GM12875 (cell line): ENCODE data around the gene PRORP.
"Not testable (repeated sequence)": the region's sequence is repeated elsewhere in the genome, so short reads cannot be mapped to it uniquely, and the experiment has no call there.

Experiments
- H3K4me3 ChIP-seq: one replicate; pipeline ENCODE4 v1.5.1; 2011; ENCODE audit warnings: low read depth, low read length, control low read depth
- CTCF ChIP-seq: IDR thresholded peaks from 2 replicates; pipeline ENCODE4 v1.5.1; 2011; ENCODE audit warnings: low read depth, mild to moderate bottlenecking, control low read depth, inconsistent platforms, low read length, moderate library complexity, borderline replicate concordance; ENCODE audit not compliant: insufficient read depth

PRORP gene

DNA sequence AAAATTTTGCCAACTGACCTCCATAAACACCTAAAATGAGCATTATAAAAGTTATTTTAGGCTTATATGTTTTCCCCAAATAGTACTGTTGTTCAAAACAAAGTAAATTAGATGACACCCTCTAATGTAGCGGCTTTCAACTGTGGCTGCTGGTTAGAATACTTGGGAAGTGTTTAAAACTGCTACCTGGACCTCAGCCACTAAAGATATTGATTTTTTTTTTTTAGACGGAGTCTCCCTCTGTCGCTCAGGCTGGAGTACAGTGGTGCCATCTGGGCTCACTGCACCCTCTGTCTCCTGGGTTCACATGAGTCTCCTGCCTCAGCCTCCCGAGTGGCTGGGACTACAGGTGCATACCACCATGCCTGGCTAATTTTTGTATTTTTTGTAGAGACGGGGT lies 16.2 kb downstream of the PRORP start:
- TF ChIP-seq CTCF, result no peak
- H3K4me3 ChIP-seq, result no peak overlapping the region

- H3K4me3 ChIP-seq, result no peak overlapping the region
- TF ChIP-seq CTCF, result no peak
Measured at GRCh38 chr14:35140718-35141581, 18.6 kb downstream of the PRORP start.

DNA sequence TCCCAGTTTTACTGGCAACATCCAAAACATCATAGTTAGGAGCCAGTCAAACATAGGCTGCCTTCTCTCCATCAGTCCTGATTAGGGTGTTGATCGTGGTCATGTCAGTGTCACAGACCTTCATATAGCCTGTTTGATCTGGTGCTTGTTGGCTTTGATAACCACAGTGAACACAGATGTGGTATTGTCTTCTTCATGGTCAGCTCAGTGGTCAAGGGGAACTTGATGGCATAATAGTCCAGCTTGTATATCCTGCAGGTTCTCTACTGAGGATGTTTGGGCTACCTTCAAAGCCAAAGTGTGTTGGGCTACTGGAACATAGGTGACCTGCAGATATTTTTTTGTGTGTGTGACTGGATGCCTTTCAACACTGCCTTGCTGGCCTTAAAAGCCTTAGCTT lies 21.7 kb downstream of the PRORP start:
- H3K4me3 ChIP-seq, result no peak overlapping the region
- TF ChIP-seq CTCF, result no peak

GRCh38 chr14:35146711-35147149 lies 24.4 kb downstream of the PRORP start:
- no peak for TF ChIP-seq CTCF
- H3K4me3 ChIP-seq, result no peak overlapping the region

- no peak overlapping the region for H3K4me3 ChIP-seq
- TF ChIP-seq CTCF, result no peak
Measured at GRCh38 chr14:35147186-35147585, 24.8 kb downstream of the PRORP start.

GRCh38 chr14:35147711-35148110 lies 25.4 kb downstream of the PRORP start:
- TF ChIP-seq CTCF, result no peak
- H3K4me3 ChIP-seq, result no peak overlapping the region

GRCh38 chr14:35149239-35149638 lies 26.9 kb downstream of the PRORP start:
- no peak for TF ChIP-seq CTCF
- H3K4me3 ChIP-seq, result no peak overlapping the region

DNA sequence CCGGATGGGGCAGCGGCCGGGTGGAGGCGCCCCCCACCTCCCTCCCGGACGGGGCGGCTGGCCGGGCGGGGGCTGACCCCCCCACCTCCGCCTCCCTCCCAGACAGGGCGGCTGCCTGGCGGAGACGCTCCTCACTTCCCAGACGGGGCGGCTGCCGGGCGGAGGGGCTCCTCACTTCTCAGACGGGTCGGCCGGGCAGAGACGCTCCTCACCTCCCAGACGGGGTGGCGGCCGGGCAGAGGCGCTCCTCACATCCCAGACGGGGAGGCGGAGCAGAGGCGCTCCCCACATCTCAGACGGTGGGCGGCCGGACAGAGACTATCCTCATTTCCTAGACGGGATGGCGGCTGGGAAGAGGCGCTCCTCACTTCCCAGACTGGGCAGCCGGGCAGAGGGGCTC lies 30.2 kb downstream of the PRORP start:
- H3K4me3 ChIP-seq, result not testable (repeated sequence)
